ENCODE data around the gene HS6ST2.
A peak's percentile ranks its signal among the peaks of the same experiment; 100 is the strongest.

HS6ST2 gene

GRCh38 chrX:132743086-132743485 lies 215.3 kb downstream of the HS6ST2 start:
- H3K27ac ChIP-seq (ENCODE audit: insufficient read depth in 1 of 2, low read depth in 1 of 2, low read length in 2 of 2, poor library complexity in 1 of 2, severe bottlenecking in 2 of 2), result no peak overlapping the region
- no peaks in the 10 kb centered on the region for H3K4me1 ChIP-seq (ENCODE audit: control extremely low read depth in 1 of 4, control insufficient read depth in 4 of 4, insufficient read depth in 4 of 4, low read length in 3 of 4)
- H3K27me3 ChIP-seq (replicated peaks in 2 of 5; ENCODE audit: control insufficient read depth in 4 of 5, insufficient read depth in 5 of 5, low read length in 4 of 5), result peaks cover 0 to 10% (median 0%) of the 10 kb centered on the region in 5 experiments
- POLR2A ChIA-PET, result no interaction called here
- CTCF ChIA-PET, result no interaction called here
- H3K36me3 ChIP-seq (ENCODE audit: control insufficient read depth in 4 of 4, insufficient read depth in 4 of 4, low read length in 3 of 4), result no peaks in the 10 kb centered on the region
- H3K9me3 ChIP-seq (ENCODE audit: control extremely low read depth in 1 of 5, control insufficient read depth in 4 of 5, insufficient read depth in 2 of 5, low read depth in 1 of 5, low read length in 4 of 5), result no peaks in the 10 kb centered on the region
- H3K4me3 ChIP-seq (ENCODE audit: control insufficient read depth in 1 of 7, extremely low read depth in 1 of 7, insufficient read depth in 4 of 7, low read depth in 2 of 7, low read length in 6 of 7), result no peak overlapping the region
- DNase-seq, result no peak
- WGBS (ENCODE audit: insufficient coverage), result 33% methylated on average over 1 of the region's 3 CpGs

GRCh38 chrX:132742246-132742645 lies 216.2 kb downstream of the HS6ST2 start:
- H3K4me3 ChIP-seq (ENCODE audit: control insufficient read depth in 1 of 7, extremely low read depth in 1 of 7, insufficient read depth in 4 of 7, low read depth in 2 of 7, low read length in 6 of 7), result no peak overlapping the region
- peaks cover 0 to 16% (median 0%) of the 10 kb centered on the region in 5 experiments for H3K27me3 ChIP-seq (replicated peaks in 2 of 5; ENCODE audit: control insufficient read depth in 4 of 5, insufficient read depth in 5 of 5, low read length in 4 of 5)
- H3K4me1 ChIP-seq (ENCODE audit: control extremely low read depth in 1 of 4, control insufficient read depth in 4 of 4, insufficient read depth in 4 of 4, low read length in 3 of 4), result peaks cover 0 to 4% (median 0%) of the 10 kb centered on the region in 4 experiments
- no peak overlapping the region for H3K27ac ChIP-seq (ENCODE audit: insufficient read depth in 1 of 2, low read depth in 1 of 2, low read length in 2 of 2, poor library complexity in 1 of 2, severe bottlenecking in 2 of 2)
- H3K9me3 ChIP-seq (ENCODE audit: control extremely low read depth in 1 of 5, control insufficient read depth in 4 of 5, insufficient read depth in 2 of 5, low read depth in 1 of 5, low read length in 4 of 5), result no peaks in the 10 kb centered on the region
- ChIA-PET POLR2A (no interaction called here), CTCF (no interaction called here)
- no peak for DNase-seq
- WGBS (ENCODE audit: insufficient coverage), result no CpG with 5 or more reads among the region's 1 CpG
- no peaks in the 10 kb centered on the region for H3K36me3 ChIP-seq (ENCODE audit: control insufficient read depth in 4 of 4, insufficient read depth in 4 of 4, low read length in 3 of 4)

- Histone ChIP-seq H3K4me3 (ENCODE audit: control insufficient read depth in 1 of 7, extremely low read depth in 1 of 7, insufficient read depth in 4 of 7, low read depth in 2 of 7, low read length in 6 of 7) (no peak overlapping the region), H3K27ac (ENCODE audit: insufficient read depth in 1 of 2, low read depth in 1 of 2, low read length in 2 of 2, poor library complexity in 1 of 2, severe bottlenecking in 2 of 2) (no peak overlapping the region), H3K27me3 (replicated peaks in 2 of 5; ENCODE audit: control insufficient read depth in 4 of 5, insufficient read depth in 5 of 5, low read length in 4 of 5) (peaks cover 0 to 16% (median 0%) of the 10 kb centered on the region in 5 experiments), H3K4me1 (ENCODE audit: control extremely low read depth in 1 of 4, control insufficient read depth in 4 of 4, insufficient read depth in 4 of 4, low read length in 3 of 4) (peaks cover 0 to 4% (median 0%) of the 10 kb centered on the region in 4 experiments), H3K9me3 (ENCODE audit: control extremely low read depth in 1 of 5, control insufficient read depth in 4 of 5, insufficient read depth in 2 of 5, low read depth in 1 of 5, low read length in 4 of 5) (no peaks in the 10 kb centered on the region), H3K36me3 (ENCODE audit: control insufficient read depth in 4 of 4, insufficient read depth in 4 of 4, low read length in 3 of 4) (no peaks in the 10 kb centered on the region)
- ChIA-PET POLR2A (no interaction called here), CTCF (no interaction called here)
- 75% methylated on average over 2 of the region's 2 CpGs for WGBS (ENCODE audit: insufficient coverage)
- DNase-seq, result no peak
Measured at GRCh38 chrX:132741689-132742088, 216.7 kb downstream of the HS6ST2 start.

GRCh38 chrX:132740316-132741123 lies 217.9 kb downstream of the HS6ST2 start:
- DNase-seq, result no peak
- Histone ChIP-seq H3K27ac (ENCODE audit: insufficient read depth in 1 of 2, low read depth in 1 of 2, low read length in 2 of 2, poor library complexity in 1 of 2, severe bottlenecking in 2 of 2) (no peak overlapping the region), H3K9me3 (ENCODE audit: control extremely low read depth in 1 of 5, control insufficient read depth in 4 of 5, insufficient read depth in 2 of 5, low read depth in 1 of 5, low read length in 4 of 5) (no peaks in the 10 kb centered on the region), H3K4me3 (ENCODE audit: control insufficient read depth in 1 of 7, extremely low read depth in 1 of 7, insufficient read depth in 4 of 7, low read depth in 2 of 7, low read length in 6 of 7) (no peak overlapping the region), H3K4me1 (ENCODE audit: control extremely low read depth in 1 of 4, control insufficient read depth in 4 of 4, insufficient read depth in 4 of 4, low read length in 3 of 4) (peaks cover 0 to 4% (median 0%) of the 10 kb centered on the region in 4 experiments), H3K36me3 (ENCODE audit: control insufficient read depth in 4 of 4, insufficient read depth in 4 of 4, low read length in 3 of 4) (no peaks in the 10 kb centered on the region), H3K27me3 (replicated peaks in 2 of 5; ENCODE audit: control insufficient read depth in 4 of 5, insufficient read depth in 5 of 5, low read length in 4 of 5) (peaks cover 0 to 16% (median 0%) of the 10 kb centered on the region in 5 experiments)
- CTCF ChIA-PET, result interaction anchor here (0.7 to 1.3 kb wide), 2 partner anchors 10 to 108 kb away, joined by 4 to 5 read pairs; no protein-coding TSS in a partner anchor
- WGBS (ENCODE audit: insufficient coverage), result no CpG with 5 or more reads among the region's 3 CpGs
- POLR2A ChIA-PET, result no interaction called here

- no peaks in the 10 kb centered on the region for H3K9me3 ChIP-seq (ENCODE audit: control extremely low read depth in 1 of 5, control insufficient read depth in 4 of 5, insufficient read depth in 2 of 5, low read depth in 1 of 5, low read length in 4 of 5)
- ChIA-PET POLR2A (no interaction called here), CTCF (no interaction called here)
- DNase-seq, result no peak
- H3K4me1 ChIP-seq (ENCODE audit: control extremely low read depth in 1 of 4, control insufficient read depth in 4 of 4, insufficient read depth in 4 of 4, low read length in 3 of 4), result peaks cover 0 to 4% (median 0%) of the 10 kb centered on the region in 4 experiments
- no peaks in the 10 kb centered on the region for H3K36me3 ChIP-seq (ENCODE audit: control insufficient read depth in 4 of 4, insufficient read depth in 4 of 4, low read length in 3 of 4)
- no peak overlapping the region for H3K27ac ChIP-seq (ENCODE audit: insufficient read depth in 1 of 2, low read depth in 1 of 2, low read length in 2 of 2, poor library complexity in 1 of 2, severe bottlenecking in 2 of 2)
- no peak overlapping the region for H3K4me3 ChIP-seq (ENCODE audit: control insufficient read depth in 1 of 7, extremely low read depth in 1 of 7, insufficient read depth in 4 of 7, low read depth in 2 of 7, low read length in 6 of 7)
- WGBS (ENCODE audit: insufficient coverage), result 88% methylated on average over 5 of the region's 6 CpGs
- H3K27me3 ChIP-seq (replicated peaks in 2 of 5; ENCODE audit: control insufficient read depth in 4 of 5, insufficient read depth in 5 of 5, low read length in 4 of 5), result peaks cover 0 to 16% (median 0%) of the 10 kb centered on the region in 5 experiments
Measured at GRCh38 chrX:132738951-132739350, 219.5 kb downstream of the HS6ST2 start.

- Histone ChIP-seq H3K36me3 (ENCODE audit: control insufficient read depth in 4 of 4, insufficient read depth in 4 of 4, low read length in 3 of 4) (no peaks in the 10 kb centered on the region), H3K4me1 (ENCODE audit: control extremely low read depth in 1 of 4, control insufficient read depth in 4 of 4, insufficient read depth in 4 of 4, low read length in 3 of 4) (peaks cover 0 to 4% (median 0%) of the 10 kb centered on the region in 4 experiments), H3K9me3 (ENCODE audit: control extremely low read depth in 1 of 5, control insufficient read depth in 4 of 5, insufficient read depth in 2 of 5, low read depth in 1 of 5, low read length in 4 of 5) (no peaks in the 10 kb centered on the region), H3K4me3 (ENCODE audit: control insufficient read depth in 1 of 7, extremely low read depth in 1 of 7, insufficient read depth in 4 of 7, low read depth in 2 of 7, low read length in 6 of 7) (no peak overlapping the region), H3K27me3 (replicated peaks in 2 of 5; ENCODE audit: control insufficient read depth in 4 of 5, insufficient read depth in 5 of 5, low read length in 4 of 5) (peaks cover 0 to 16% (median 0%) of the 10 kb centered on the region in 5 experiments), H3K27ac (ENCODE audit: insufficient read depth in 1 of 2, low read depth in 1 of 2, low read length in 2 of 2, poor library complexity in 1 of 2, severe bottlenecking in 2 of 2) (no peak overlapping the region)
- CTCF ChIA-PET, result interaction anchor here (1.2 kb wide), 1 partner anchor 236 kb away, joined by 3 read pairs; no protein-coding TSS in a partner anchor
- POLR2A ChIA-PET, result no interaction called here
- peak in 2 of 3 donors; percentile 6 to 8 for DNase-seq
- 27% methylated on average over 5 of the region's 5 CpGs for WGBS (ENCODE audit: insufficient coverage)
Measured at GRCh38 chrX:132737743-132738142, 220.7 kb downstream of the HS6ST2 start.

- DNase-seq, result no peak
- Histone ChIP-seq H3K4me1 (ENCODE audit: control extremely low read depth in 1 of 4, control insufficient read depth in 4 of 4, insufficient read depth in 4 of 4, low read length in 3 of 4) (no peaks in the 10 kb centered on the region), H3K9me3 (ENCODE audit: control extremely low read depth in 1 of 5, control insufficient read depth in 4 of 5, insufficient read depth in 2 of 5, low read depth in 1 of 5, low read length in 4 of 5) (no peaks in the 10 kb centered on the region), H3K27ac (ENCODE audit: insufficient read depth in 1 of 2, low read depth in 1 of 2, low read length in 2 of 2, poor library complexity in 1 of 2, severe bottlenecking in 2 of 2) (no peak overlapping the region), H3K4me3 (ENCODE audit: control insufficient read depth in 1 of 7, extremely low read depth in 1 of 7, insufficient read depth in 4 of 7, low read depth in 2 of 7, low read length in 6 of 7) (no peak overlapping the region), H3K27me3 (replicated peaks in 2 of 5; ENCODE audit: control insufficient read depth in 4 of 5, insufficient read depth in 5 of 5, low read length in 4 of 5) (no peaks in the 10 kb centered on the region), H3K36me3 (ENCODE audit: control insufficient read depth in 4 of 4, insufficient read depth in 4 of 4, low read length in 3 of 4) (no peaks in the 10 kb centered on the region)
- no CpG with 5 or more reads among the region's 4 CpGs for WGBS (ENCODE audit: insufficient coverage)
- CTCF ChIA-PET, result interaction anchor here (0.6 to 0.7 kb wide), 2 partner anchors 16 to 1685 kb away, joined by 3 read pairs; no protein-coding TSS in a partner anchor
- POLR2A ChIA-PET, result no interaction called here
Measured at GRCh38 chrX:132732236-132732635, 226.2 kb downstream of the HS6ST2 start.
